ENCODE data around the gene FABP2.
"Not testable (repeated sequence)": the region's sequence is repeated elsewhere in the genome, so short reads cannot be mapped to it uniquely, and the experiment has no call there.

The FABP2 gene

GRCh38 chr4:119299741-119300100 lies 22.2 kb downstream of the FABP2 start:
- Mint-ChIP-seq H3K36me3 (peaks cover 15% of the 10 kb centered on the region), H3K27me3 (no peaks in the 10 kb centered on the region), H3K4me3 (peak overlapping the region; percentile 93), H3K27ac (peak overlapping the region; percentile 99), H3K4me1 (peaks cover 14% of the 10 kb centered on the region), H3K9me3 (no peaks in the 10 kb centered on the region)
- DNase-seq (ENCODE audit: low spot score in 2 of 2), result no peak
- peak; percentile 41 for ATAC-seq (ENCODE audit: low read depth)

DNA sequence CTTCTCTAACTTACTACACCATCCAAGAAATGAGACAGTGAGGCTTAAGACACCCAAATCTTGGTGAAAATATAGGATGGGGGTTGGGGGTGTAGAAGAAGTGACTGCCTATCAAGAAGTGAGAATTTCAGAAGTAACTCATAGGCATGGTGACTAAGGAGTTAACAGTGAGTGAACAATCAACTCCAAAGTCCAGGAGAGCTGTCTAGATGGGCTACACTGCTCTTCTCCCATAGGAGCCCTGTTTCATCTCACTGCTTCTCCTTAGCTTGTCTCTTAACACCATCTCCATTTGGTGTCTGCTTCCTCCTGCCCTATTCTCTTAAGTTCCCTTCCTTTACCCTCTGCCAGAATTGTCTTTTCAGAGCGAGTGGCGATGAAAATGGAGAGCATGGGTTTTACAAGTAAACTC lies 22.7 kb downstream of the FABP2 start:
- peak in 1 of 2 donors; percentile 5 for DNase-seq (ENCODE audit: low spot score in 2 of 2)

GRCh38 chr4:119297795-119298194 lies 24.1 kb downstream of the FABP2 start:
- Mint-ChIP-seq H3K4me3 (no peak overlapping the region), H3K4me1 (peaks cover 14% of the 10 kb centered on the region), H3K36me3 (peaks cover 12% of the 10 kb centered on the region), H3K9me3 (no peaks in the 10 kb centered on the region), H3K27me3 (no peaks in the 10 kb centered on the region), H3K27ac (no peak overlapping the region)
- DNase-seq (ENCODE audit: low spot score in 2 of 2), result no peak
- ATAC-seq (ENCODE audit: low read depth), result no peak

More for the DNA sequence above, 22.7 kb downstream of the FABP2 start:
- Mint-ChIP-seq H3K9me3 (no peaks in the 10 kb centered on the region), H3K36me3 (peaks cover 15% of the 10 kb centered on the region), H3K4me3 (peak overlapping the region; percentile 93), H3K27ac (peak overlapping the region; percentile 99), H3K4me1 (peaks cover 14% of the 10 kb centered on the region), H3K27me3 (no peaks in the 10 kb centered on the region)
- no peak for ATAC-seq (ENCODE audit: low read depth)

DNA sequence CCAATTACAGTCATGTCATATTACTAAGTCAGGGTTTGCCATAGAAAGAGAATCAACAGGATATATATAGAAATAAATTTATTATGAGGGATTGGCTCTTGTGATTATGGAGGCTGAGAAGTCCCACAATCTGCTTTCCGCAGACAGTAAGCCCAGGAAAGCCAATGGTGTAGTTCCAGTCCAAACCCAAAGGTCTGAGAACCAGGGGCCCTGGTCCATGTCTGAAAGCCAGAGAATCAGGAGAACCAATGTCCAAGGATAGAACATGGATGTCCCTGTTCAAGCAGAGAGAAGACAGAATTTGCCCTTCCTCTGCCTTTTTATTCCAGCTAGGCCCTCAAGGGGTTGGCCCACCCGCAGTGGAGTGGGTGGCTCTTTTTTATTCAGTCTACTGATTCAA lies 25.6 kb downstream of the FABP2 start:
- DNase-seq (ENCODE audit: low spot score in 2 of 2) (no peak), ATAC-seq (ENCODE audit: low read depth) (no peak)
- Mint-ChIP-seq H3K27me3 (no peaks in the 10 kb centered on the region), H3K4me3 (no peak overlapping the region), H3K27ac (peak overlapping the region; percentile 38), H3K4me1 (peaks cover 14% of the 10 kb centered on the region), H3K9me3 (no peaks in the 10 kb centered on the region), H3K36me3 (peaks cover 14% of the 10 kb centered on the region)

DNA sequence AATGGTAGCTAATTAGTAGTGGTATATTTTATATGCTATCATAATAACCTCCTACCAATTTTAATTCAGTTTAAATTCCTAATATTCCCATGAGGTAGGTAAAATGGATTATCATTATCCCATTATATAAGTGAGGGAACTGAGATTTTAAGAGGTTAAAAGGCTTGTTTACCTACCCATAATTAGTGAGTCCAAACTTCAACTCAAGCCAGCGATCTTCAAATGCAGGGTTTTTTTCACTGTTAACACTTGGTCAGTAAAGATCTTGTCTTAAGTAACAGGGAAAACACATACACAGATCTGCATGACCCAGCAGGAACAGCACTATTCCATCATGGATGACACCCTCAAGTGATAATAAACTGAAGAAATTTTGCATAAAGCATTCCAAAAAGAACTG lies 31.3 kb downstream of the FABP2 start:
- Mint-ChIP-seq H3K4me1 (no peaks in the 10 kb centered on the region), H3K4me3 (no peak overlapping the region), H3K27me3 (no peaks in the 10 kb centered on the region), H3K36me3 (peaks cover 2% of the 10 kb centered on the region), H3K9me3 (no peaks in the 10 kb centered on the region), H3K27ac (no peak overlapping the region)
- no peak for ATAC-seq (ENCODE audit: low read depth)
- no peak for DNase-seq (ENCODE audit: low spot score in 2 of 2)

- Mint-ChIP-seq H3K27me3 (no peaks in the 10 kb centered on the region), H3K36me3 (peaks cover 2% of the 10 kb centered on the region)
- ATAC-seq (ENCODE audit: low read depth), result no peak
Measured at GRCh38 chr4:119289313-119289712, 32.6 kb downstream of the FABP2 start.

GRCh38 chr4:119286377-119287002 lies 35.4 kb downstream of the FABP2 start:
- peak; percentile 32 for ATAC-seq (ENCODE audit: low read depth)
- H3K27ac Mint-ChIP-seq, result no peak overlapping the region
- DNase-seq (ENCODE audit: low spot score in 2 of 2), result peak in 1 of 2 donors; percentile 34
- H3K27me3 Mint-ChIP-seq, result no peaks in the 10 kb centered on the region
- no peak overlapping the region for H3K4me3 Mint-ChIP-seq
- H3K4me1 Mint-ChIP-seq, result peaks cover 7% of the 10 kb centered on the region
- H3K9me3 Mint-ChIP-seq, result no peaks in the 10 kb centered on the region
- H3K36me3 Mint-ChIP-seq, result no peaks in the 10 kb centered on the region

More at GRCh38 chr4:119289313-119289712, 32.6 kb downstream of the FABP2 start:
- peaks cover 4% of the 10 kb centered on the region for H3K4me1 Mint-ChIP-seq
- H3K9me3 Mint-ChIP-seq, result no peaks in the 10 kb centered on the region
- no peak overlapping the region for H3K4me3 Mint-ChIP-seq
- no peak overlapping the region for H3K27ac Mint-ChIP-seq
- no peak for DNase-seq (ENCODE audit: low spot score in 2 of 2)

- DNase-seq (ENCODE audit: low spot score in 2 of 2), result no peak
- peak; percentile 60 for ATAC-seq (ENCODE audit: low read depth)
- H3K36me3 Mint-ChIP-seq, result peaks cover 4% of the 10 kb centered on the region
Measured at GRCh38 chr4:119284876-119285780, 36.8 kb downstream of the FABP2 start.

DNA sequence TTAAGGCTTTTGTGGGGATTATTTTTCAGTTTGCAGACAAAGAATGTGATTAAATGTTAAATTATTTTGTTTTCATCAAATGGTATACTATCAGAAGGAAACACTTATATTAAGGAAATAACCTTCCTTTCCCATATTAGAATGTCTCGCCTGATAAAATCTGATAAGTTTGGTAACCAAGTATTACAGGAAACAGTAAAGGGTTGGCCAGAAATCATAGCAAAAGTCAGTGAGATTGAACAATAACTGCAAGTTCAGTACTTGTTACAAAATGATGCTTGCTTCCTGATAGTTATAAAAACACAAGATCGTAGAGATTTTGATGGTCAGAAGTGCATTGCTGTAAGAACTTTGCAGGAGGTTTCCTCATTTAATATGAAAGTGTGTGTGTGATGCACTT lies 40.5 kb downstream of the FABP2 start:
- no peaks in the 10 kb centered on the region for H3K27me3 Mint-ChIP-seq
- no peaks in the 10 kb centered on the region for H3K9me3 Mint-ChIP-seq
- no peak overlapping the region for H3K27ac Mint-ChIP-seq
- no peak overlapping the region for H3K4me3 Mint-ChIP-seq
- DNase-seq (ENCODE audit: low spot score in 2 of 2) (no peak), ATAC-seq (ENCODE audit: low read depth) (no peak)
- peaks cover 7% of the 10 kb centered on the region for H3K4me1 Mint-ChIP-seq
- peaks cover 6% of the 10 kb centered on the region for H3K36me3 Mint-ChIP-seq

More at GRCh38 chr4:119284876-119285780, 36.8 kb downstream of the FABP2 start:
- H3K9me3 Mint-ChIP-seq, result no peaks in the 10 kb centered on the region
- peak overlapping the region; percentile 21 for H3K27ac Mint-ChIP-seq
- H3K27me3 Mint-ChIP-seq, result no peaks in the 10 kb centered on the region
- peak overlapping the region; percentile 27 for H3K4me3 Mint-ChIP-seq
- peaks cover 7% of the 10 kb centered on the region for H3K4me1 Mint-ChIP-seq

GRCh38 chr4:119279945-119280344 lies 42.0 kb downstream of the FABP2 start:
- not testable (repeated sequence) for ATAC-seq (ENCODE audit: low read depth); H3K4me3 Mint-ChIP-seq; DNase-seq (ENCODE audit: low spot score in 2 of 2); H3K4me1 Mint-ChIP-seq; H3K36me3 Mint-ChIP-seq; H3K27ac Mint-ChIP-seq; H3K27me3 Mint-ChIP-seq; H3K9me3 Mint-ChIP-seq

DNA sequence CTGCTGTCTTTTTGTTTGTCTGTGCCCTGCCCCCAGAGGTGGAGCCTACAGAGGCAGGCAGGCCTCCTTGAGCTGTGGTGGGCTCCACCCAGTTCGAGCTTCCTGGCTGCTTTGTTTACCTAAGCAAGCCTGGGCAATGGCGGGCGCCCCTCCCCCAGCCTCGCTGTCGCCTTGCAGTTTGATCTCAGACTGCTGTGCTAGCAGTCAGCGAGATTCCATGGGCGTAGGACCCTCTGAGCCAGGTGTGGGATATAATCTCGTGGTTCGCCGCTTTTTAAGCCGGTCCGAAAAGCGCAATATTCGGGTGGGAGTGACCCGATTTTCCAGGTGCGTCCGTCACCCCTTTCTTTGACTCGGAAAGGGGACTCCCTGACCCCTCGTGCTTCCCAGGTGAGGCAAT lies 42.4 kb downstream of the FABP2 start:
- not testable (repeated sequence) for ATAC-seq (ENCODE audit: low read depth); H3K9me3 Mint-ChIP-seq; H3K4me1 Mint-ChIP-seq; H3K4me3 Mint-ChIP-seq; H3K27ac Mint-ChIP-seq; H3K27me3 Mint-ChIP-seq; H3K36me3 Mint-ChIP-seq; DNase-seq (ENCODE audit: low spot score in 2 of 2)

GRCh38 chr4:119271361-119272085 lies 50.4 kb downstream of the FABP2 start:
- peak overlapping the region; percentile 54 for H3K27ac Mint-ChIP-seq

DNA sequence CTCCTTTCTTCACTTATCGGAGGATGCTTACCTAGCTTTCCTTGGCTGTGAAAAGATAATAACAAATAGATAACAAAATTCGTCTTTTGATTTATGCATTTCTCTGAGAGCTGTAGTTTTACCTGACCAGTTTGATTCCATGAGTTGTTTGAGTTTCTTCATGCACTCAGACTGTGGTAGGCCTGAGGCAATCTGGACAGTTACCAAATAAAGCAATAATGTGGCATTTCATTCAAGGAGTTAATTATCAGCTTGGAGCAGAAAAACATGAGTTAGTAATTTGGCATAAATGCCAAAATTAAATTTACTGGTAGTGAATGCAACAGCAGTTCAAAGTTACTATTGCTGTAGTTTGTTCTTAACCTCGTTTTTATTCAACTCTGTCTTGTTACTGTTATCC lies 53.5 kb downstream of the FABP2 start:
- DNase-seq (ENCODE audit: low spot score in 2 of 2) (no peak), ATAC-seq (ENCODE audit: low read depth) (no peak)
- peaks cover 4% of the 10 kb centered on the region for H3K4me1 Mint-ChIP-seq

More at GRCh38 chr4:119271361-119272085, 50.4 kb downstream of the FABP2 start:
- H3K27me3 Mint-ChIP-seq, result no peaks in the 10 kb centered on the region
- peaks cover 4% of the 10 kb centered on the region for H3K4me1 Mint-ChIP-seq
- no peaks in the 10 kb centered on the region for H3K9me3 Mint-ChIP-seq
- peaks cover 14% of the 10 kb centered on the region for H3K36me3 Mint-ChIP-seq
- ATAC-seq (ENCODE audit: low read depth) (no peak), DNase-seq (ENCODE audit: low spot score in 2 of 2) (no peak)
- H3K4me3 Mint-ChIP-seq, result no peak overlapping the region

More for the DNA sequence above, 53.5 kb downstream of the FABP2 start:
- Mint-ChIP-seq H3K36me3 (peaks cover 22% of the 10 kb centered on the region), H3K9me3 (peaks cover 5% of the 10 kb centered on the region), H3K27me3 (no peaks in the 10 kb centered on the region), H3K27ac (no peak overlapping the region), H3K4me3 (no peak overlapping the region)

Measured in memory B cell (primary cell).